ENCODE data around the gene TRAM2. TPM values are rescaled to one million over a fixed set of nuclear protein-coding genes. Genes with fewer than 3 reads are reported as not detected.

The TRAM2 gene
- total RNA-seq, 1 experiment from 2014 or later: 13.4 TPM

DNA sequence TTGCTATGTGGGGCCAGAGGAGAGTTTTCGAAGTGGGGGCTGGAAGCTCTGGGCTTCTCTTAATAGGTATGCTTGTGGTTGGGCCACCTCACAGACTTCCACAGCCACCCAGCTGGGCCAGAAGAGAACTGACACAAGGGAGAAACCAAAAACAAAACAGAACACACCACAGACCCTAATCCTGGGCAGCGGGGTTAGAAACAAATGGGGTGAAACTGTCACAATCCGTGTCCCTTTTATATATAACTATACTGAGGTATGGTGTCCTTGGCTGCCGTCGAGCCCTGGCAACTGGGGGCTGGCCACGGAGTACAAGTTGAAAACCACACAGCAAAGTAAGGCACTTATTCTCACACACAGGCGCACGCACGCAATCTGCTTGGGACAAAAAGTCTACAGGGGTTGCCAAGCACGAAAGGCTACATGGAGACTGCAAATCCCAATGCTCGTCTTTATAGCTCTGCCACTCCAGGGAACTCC, 78.3 kb downstream of the TRAM2 start:
- no peaks in the 10 kb centered on the region for H3K27me3 Mint-ChIP-seq (ENCODE audit: low read depth)
- ATAC-seq (no peak), DNase-seq (ENCODE audit: low spot score) (no peak)
- POLR2A ChIA-PET: no interaction called here
- CTCF ChIA-PET: no interaction called here
- peaks cover 22% of the 10 kb centered on the region for H3K4me1 Mint-ChIP-seq
- peak overlapping the region; percentile 8 for H3K27ac Mint-ChIP-seq
- TF ChIP-seq PREB (CRISPR knock-in tag; IDR thresholded peaks at IDR 0.05; ENCODE audit: borderline replicate concordance): no peak
- no peak for TF ChIP-seq AR (CRISPR knock-in tag; IDR thresholded peaks at IDR 0.05)
- TF ChIP-seq NR3C1 (CRISPR knock-in tag; conservative IDR thresholded peaks at IDR 0.05; ENCODE audit: low read depth): no peak
- TF ChIP-seq OVOL2 (CRISPR knock-in tag; IDR thresholded peaks at IDR 0.05; ENCODE audit: borderline replicate concordance): no peak
- TF ChIP-seq ZNF532 (CRISPR knock-in tag; IDR thresholded peaks at IDR 0.05; ENCODE audit: borderline replicate concordance): no peak
- TF ChIP-seq FOXP1 (CRISPR knock-in tag; IDR thresholded peaks at IDR 0.05; ENCODE audit: borderline replicate concordance): no peak
- TF ChIP-seq, protein P1, sequence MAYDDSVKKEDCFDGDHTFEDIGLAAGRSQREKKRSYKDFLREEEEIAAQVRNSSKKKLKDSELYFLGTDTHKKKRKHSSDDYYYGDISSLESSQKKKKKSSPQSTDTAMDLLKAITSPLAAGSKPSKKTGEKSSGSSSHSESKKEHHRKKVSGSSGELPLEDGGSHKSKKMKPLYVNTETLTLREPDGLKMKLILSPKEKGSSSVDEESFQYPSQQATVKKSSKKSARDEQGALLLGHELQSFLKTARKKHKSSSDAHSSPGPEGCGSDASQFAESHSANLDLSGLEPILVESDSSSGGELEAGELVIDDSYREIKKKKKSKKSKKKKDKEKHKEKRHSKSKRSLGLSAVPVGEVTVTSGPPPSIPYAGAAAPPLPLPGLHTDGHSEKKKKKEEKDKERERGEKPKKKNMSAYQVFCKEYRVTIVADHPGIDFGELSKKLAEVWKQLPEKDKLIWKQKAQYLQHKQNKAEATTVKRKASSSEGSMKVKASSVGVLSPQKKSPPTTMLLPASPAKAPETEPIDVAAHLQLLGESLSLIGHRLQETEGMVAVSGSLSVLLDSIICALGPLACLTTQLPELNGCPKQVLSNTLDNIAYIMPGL (CRISPR knock-in tag; IDR thresholded peaks at IDR 0.05): no peak
- no peak overlapping the region for H3K4me3 Mint-ChIP-seq
- H3K9me3 Mint-ChIP-seq: peaks cover 12% of the 10 kb centered on the region
- peaks cover 18% of the 10 kb centered on the region for H3K36me3 Mint-ChIP-seq

DNA sequence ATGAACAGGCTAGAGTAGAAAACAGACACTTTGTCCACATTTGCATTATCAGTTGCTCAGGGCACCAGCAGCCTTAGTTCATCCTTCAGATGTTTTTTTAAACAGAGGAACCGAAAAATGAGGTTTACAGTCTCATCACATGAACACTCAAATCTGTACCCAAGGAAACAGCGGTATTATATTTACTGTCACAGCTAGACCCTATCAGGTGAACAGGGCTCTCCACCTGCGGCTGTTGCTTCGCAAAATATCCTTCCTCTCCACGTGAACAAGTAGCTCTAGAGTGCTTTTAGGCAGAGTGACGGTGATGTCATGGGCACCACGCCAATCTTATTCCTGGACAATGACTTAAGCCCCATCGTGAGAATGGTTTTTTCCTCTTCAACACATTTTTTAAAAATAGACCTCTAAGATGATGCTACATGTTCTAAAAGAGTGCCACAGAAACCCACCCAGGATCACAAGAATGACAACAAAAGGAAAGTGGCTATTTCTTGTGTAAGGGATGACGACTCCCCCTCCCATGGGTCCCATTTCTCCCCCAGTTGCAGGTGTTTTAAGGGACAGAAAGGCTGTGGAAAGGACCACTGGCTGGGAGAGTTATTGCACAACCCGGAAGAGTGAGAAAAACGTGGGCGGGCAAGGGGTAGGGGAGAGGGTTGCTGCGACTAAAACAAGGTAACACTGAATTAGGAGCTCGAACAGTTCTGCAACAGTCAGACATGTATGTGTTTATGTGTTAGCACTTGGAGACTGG, 79.0 kb downstream of the TRAM2 start:
- CTCF ChIA-PET: no interaction called here
- DNase-seq (ENCODE audit: low spot score): no peak
- H3K4me1 Mint-ChIP-seq: peaks cover 19% of the 10 kb centered on the region
- H3K27ac Mint-ChIP-seq: no peak overlapping the region
- POLR2A ChIA-PET: no interaction called here
- peaks cover 12% of the 10 kb centered on the region for H3K9me3 Mint-ChIP-seq
- H3K36me3 Mint-ChIP-seq: peaks cover 18% of the 10 kb centered on the region
- no peak for ATAC-seq
- H3K27me3 Mint-ChIP-seq (ENCODE audit: low read depth): no peaks in the 10 kb centered on the region
- H3K4me3 Mint-ChIP-seq: no peak overlapping the region
- no peak for TF ChIP-seq MYBL2 (CRISPR knock-in tag; IDR thresholded peaks at IDR 0.05)
- TF ChIP-seq CBFB (CRISPR knock-in tag; IDR thresholded peaks at IDR 0.05; ENCODE audit: low read depth): no peak
- TF ChIP-seq ZNF425 (CRISPR knock-in tag; conservative IDR thresholded peaks at IDR 0.05): no peak
- TF ChIP-seq, protein P2, sequence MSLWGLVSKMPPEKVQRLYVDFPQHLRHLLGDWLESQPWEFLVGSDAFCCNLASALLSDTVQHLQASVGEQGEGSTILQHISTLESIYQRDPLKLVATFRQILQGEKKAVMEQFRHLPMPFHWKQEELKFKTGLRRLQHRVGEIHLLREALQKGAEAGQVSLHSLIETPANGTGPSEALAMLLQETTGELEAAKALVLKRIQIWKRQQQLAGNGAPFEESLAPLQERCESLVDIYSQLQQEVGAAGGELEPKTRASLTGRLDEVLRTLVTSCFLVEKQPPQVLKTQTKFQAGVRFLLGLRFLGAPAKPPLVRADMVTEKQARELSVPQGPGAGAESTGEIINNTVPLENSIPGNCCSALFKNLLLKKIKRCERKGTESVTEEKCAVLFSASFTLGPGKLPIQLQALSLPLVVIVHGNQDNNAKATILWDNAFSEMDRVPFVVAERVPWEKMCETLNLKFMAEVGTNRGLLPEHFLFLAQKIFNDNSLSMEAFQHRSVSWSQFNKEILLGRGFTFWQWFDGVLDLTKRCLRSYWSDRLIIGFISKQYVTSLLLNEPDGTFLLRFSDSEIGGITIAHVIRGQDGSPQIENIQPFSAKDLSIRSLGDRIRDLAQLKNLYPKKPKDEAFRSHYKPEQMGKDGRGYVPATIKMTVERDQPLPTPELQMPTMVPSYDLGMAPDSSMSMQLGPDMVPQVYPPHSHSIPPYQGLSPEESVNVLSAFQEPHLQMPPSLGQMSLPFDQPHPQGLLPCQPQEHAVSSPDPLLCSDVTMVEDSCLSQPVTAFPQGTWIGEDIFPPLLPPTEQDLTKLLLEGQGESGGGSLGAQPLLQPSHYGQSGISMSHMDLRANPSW (CRISPR knock-in tag; conservative IDR thresholded peaks at IDR 0.05; ENCODE audit: low read depth): no peak
- no peak for TF ChIP-seq ELF4 (CRISPR knock-in tag; IDR thresholded peaks at IDR 0.05; ENCODE audit: low read depth)
- no peak for TF ChIP-seq ZBTB21 (CRISPR knock-in tag; IDR thresholded peaks at IDR 0.05; ENCODE audit: borderline replicate concordance)
- no peak for TF ChIP-seq ZNF232 (CRISPR knock-in tag; IDR thresholded peaks at IDR 0.05)
- TF ChIP-seq SMAD3 (CRISPR knock-in tag; IDR thresholded peaks at IDR 0.05; ENCODE audit: borderline replicate concordance): no peak
- no peak for TF ChIP-seq ZBTB43 (CRISPR knock-in tag; IDR thresholded peaks at IDR 0.05)
- no peak for TF ChIP-seq ZNF121 (CRISPR knock-in tag; IDR thresholded peaks at IDR 0.05)
